NCI-H2107 treated with DMSO at 0.1 percent for 48 hours (cell line): Measurements from ENCODE around the gene MYO1E.

Source experiments
- DNase-seq: peaks from one replicate; lab custom pipeline; 2025; ENCODE audit not compliant: unreplicated experiment; lab: John Stamatoyannopoulos, UW

MYO1E gene

DNA sequence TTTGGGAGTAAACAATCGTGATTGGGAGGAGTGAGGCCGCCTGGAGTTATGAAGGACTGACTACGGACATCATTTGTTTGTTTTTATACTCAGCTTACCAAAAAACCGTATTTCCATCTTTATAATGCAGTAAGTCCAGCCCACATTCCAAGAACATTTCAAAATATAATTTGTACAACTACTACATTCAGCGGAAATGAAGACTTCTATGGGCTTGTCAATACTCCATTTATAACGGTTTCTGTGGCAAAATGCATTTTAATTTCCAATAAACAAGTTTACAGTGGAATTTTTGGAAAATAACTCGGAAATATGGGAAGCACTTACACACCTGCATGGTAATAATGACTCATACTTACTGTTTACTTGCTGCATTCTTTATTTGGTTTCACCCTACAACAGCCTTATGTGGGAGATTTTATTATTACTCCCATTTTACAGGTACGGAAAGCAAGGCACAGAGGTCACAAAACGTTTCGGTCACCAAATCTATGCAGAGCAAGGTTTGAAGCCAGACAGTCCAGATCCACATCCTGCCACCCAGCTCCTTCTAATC is 103.7 kb downstream of the MYO1E start:
- no peak for DNase-seq

DNA sequence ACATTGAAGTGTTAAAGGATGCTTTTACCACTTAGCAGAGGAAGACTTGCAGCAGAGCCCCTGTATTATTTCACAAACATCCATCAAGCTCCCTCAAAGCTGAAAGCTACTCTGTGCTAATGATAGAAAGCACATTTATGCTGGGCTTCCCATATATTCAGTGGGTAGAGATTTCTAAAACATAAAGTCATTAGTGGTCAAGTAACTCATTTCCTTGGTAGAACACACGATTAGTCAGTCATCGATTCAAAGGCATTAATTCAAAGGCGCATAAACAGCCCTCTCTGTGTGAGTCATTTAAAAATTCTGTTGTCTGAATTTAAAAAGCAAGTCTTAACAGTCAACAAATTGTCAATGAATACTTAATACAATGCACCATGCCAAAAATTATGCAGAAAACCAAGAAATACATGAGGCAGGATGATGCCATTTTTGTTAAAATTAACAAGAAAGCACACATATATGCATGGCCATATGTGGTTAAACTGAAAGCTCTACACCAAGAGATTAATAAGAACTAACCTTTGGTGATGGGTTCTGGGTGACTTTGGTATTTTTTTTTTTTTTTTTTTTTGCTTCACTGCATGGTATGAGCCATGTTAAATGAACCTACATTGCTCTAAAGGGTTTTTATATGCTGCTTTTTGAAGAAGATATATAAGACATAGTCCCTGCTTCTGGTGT is 104.4 kb downstream of the MYO1E start:
- no peak for DNase-seq

DNA sequence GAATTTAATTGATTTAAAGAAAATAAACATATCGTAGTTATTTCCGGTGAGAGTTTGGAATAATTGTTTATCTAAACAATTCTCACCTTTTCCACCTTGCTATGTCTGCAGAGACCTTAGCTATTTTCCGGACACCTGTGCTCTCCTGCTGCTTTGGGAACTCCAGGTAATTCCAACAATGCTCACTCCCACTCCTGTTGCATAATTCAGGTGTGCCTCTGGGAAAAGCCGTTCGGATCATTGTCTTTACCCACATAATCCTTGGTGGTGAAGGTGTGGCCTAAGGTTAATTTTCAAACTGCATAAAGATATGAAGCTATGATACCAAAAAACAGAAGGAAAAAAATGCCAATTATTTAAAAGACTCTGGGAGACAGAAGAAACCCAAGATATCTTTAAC is 106.6 kb downstream of the MYO1E start:
- no peak for DNase-seq

DNA sequence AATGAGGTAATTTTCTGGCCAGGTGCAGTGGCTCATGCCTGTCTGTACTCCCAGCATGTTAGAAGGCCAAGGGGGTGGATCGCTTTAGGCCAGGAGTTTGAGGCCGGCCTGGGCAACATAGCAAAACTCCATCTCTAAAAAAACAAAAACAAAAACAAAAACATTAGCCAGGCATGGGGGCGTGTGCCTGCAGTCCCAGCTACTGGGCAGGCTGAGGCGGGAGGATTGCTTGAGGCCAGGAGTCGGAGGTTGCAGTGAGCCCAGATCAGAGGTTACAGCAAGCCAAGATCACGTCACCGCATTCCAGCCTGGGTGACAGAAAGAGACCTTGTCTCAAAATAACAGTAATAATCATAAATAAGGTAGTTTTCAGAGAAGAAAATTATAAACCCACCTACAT is 110.4 kb downstream of the MYO1E start:
- DNase-seq, result no peak

DNA sequence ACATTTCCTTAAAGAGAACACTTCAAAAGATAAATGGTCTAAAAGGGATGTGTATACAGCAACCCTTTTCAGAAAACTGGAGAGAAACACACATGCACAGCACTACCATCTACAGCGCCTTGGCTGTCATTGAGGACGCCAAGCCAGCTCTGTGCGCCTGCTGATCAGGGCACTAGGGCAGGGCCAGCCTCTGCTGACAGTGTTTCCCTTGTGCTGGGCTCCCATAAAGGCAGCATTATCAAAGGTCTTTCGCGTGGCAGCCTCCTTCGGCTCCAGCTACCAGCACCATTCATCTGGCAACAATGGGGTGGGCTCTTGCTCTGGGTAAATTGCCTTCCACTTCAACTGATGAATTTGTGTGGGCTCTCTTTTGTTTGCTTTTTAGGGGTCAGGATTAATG is 112.6 kb downstream of the MYO1E start:
- DNase-seq, result no peak

DNA sequence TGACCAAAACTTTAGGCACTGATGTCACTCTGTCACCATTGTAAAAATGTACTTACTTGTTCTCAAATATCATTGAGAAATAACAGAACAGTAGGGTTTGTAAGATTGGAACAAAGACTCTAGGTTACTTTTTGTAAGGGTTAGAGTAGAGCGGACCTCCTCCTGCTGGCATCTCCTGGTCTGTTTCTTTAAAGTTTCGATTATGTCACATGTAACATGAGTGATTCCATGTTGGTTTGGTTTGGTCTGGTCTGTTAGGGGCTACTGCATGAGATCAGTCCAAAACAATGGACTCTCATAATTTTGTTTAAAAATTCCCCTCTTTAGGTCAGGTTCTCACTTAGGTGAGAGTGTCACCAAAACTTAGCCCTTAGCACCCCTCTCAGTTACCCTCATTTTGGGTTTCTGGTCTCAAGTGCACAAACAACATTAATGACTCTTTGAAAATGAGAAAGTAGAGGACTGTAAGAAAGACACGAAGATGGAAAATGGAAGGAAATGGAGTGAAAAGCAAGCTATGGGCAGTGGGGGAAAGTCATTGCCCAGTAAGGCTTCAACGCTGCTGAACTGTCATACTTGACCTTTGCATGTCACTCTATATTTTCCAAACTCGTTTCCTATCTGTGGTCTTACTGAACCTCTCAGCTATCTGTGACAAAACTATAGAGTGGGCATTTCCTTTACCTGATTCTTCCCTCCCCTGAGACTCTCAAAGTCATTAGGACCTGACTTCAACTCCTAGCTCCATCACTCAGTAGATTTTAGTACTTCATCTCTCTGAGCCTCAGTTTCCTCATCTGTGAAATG is 113.3 kb downstream of the MYO1E start:
- no peak for DNase-seq

DNA sequence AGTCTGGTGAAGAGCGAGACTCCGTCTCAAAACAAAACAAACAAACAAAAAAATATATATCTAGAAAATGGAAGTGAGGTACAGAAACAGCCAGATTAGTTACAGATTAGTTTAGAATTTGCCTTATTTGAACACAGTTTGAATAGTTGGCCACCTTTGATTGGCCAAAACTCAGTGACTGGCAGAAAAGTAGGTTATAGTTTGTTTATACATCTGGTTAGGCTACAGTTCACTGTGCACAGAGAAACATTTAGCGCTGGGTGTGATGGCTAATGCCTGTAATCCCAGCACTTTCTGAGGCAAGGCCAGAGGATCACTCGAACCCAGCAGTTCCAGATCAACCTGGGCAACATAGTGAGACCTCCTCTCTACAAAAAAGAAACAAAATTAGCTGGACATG is 114.4 kb downstream of the MYO1E start:
- no peak for DNase-seq

DNA sequence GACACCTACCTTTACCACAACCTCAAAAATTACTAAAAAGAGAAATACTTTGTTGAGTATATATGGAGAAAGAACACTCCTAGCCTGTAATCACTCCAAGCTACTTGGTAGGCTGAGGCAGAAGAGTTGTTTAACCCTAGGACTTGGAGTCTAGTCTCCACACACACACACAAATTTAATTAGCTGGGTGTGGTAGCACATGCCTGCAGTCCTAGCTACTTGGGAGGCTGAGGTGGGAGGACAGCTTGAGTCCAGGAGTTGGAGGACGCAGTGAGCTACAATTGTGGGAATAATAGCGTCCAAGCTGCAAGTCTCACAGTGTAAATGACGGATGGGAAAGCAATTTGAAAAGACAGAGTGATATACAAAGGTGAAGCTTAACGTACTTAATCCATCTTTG is 115.5 kb downstream of the MYO1E start:
- DNase-seq, result no peak

DNA sequence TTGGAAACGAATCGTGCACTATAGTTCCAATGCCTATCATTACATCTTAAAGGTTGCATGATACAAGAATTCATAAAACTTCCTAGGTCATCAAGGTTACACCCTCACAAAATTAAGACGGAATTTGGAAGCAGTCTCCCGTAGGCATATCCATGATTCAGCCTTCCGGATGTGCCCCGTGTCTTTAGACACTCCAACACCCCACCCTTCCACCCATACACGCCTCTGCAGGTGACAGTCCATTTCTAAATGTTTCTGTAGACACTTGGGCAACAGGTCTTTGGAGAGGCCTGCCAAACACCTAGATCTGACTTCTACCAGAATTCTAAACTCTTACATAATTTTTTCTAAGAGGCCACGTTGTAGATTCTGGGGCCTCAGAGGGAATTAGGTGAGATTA is 116.2 kb downstream of the MYO1E start:
- no peak for DNase-seq

DNA sequence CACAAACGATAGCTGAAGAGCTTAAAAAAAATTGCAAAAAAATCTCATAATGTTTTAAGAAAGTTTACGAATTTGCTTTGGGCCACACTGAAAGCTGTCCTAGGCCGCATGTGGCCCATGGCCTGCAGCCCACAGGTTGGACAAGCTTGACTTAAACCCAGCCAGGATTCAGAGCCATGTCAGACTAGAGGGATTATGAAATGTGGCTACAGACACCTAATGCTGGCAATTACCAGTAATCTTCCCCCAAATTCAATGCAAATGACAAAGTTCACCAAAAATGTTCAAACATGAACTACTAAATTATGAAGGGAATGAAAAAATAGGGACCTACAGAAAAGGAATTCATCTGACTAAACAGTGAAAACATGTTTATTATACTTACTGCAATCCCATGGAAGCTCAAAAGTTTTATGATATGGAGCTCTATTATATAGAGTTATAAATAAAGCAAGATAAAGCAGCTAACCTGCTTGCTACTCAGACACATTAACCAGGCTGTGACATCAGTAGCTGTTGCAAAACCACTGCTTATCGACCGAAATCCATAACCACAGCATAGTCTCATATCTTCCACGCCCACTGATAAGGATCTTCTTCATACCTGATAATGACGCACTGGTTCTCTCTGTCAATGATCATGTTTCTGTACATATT is 116.9 kb downstream of the MYO1E start:
- no peak for DNase-seq

DNA sequence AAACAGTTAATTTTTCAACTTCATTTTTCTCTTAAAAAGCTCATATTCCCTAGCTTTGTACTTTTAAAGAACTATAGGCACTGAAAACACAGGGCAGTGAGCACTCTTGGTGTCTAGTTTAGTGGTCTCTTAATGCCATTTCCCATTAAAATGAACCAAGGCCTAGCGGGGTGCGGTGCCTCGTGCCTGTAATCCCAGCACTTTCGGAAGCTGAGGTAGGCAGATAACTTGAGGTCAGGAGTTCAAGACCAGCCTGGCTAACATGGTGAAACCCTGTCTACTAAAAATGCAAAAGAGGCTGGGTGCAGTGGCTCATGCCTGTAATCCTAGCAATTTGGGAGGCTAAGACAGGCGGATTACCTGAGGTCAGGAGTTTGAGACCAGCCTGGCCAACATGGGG is 120.5 kb downstream of the MYO1E start:
- no peak for DNase-seq

DNA sequence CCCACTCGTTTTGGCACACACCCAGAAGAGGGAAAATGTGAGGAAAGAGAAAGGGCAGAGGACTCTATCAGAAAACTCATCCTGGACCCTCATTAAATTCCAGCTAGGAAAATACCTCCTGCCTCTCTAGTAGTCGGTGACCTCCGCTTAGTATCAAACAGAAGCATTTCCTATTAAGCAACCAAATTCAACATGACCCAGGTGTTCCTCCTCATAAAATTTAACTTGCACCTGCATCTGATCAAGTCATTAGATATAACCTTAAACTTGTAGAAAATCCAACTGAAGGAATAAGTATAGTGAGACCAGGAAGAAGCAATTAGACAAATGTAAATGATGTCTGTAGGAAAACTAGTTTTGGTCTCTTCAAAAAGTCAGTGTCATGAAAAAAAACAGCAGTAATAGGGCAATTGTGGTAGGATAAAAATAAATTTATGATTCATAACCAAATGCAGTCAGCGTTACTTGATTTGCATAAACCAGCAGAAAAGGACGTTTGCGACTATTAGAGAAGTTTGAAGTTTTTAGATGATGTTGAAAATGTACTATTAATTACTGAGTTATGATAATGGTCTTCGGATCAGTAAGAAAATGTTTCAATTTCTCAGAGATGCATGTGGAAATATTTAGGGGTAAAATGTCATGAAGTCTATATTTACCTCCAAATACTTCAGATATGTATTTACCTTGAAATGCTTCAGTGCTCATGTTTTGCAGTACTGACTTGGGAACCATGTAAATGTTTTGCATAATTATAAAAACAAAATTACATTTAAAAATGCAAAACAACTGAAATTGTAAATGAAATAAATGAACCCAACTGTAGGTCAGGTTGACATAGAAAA is 121.4 kb downstream of the MYO1E start:
- DNase-seq, result no peak

DNA sequence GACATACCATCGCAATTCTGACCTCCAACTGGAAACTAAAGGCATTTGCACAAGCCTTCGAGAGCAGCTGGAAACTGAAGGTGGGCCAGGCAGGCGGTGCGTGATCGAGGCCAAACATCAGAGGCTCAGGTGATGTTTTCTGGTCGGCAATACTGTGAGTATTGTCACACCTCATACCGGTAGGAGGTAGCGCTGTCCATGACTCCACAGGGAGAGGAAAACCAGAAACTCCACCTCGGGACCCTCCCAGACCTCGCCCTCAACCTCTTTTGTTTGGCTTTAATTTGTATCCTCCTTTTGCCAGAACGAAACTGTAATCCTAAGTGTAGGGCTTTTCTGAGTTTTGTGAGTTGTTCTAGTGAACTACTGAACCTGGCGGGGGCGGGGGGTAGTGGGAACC is 122.4 kb downstream of the MYO1E start:
- DNase-seq, result no peak

DNA sequence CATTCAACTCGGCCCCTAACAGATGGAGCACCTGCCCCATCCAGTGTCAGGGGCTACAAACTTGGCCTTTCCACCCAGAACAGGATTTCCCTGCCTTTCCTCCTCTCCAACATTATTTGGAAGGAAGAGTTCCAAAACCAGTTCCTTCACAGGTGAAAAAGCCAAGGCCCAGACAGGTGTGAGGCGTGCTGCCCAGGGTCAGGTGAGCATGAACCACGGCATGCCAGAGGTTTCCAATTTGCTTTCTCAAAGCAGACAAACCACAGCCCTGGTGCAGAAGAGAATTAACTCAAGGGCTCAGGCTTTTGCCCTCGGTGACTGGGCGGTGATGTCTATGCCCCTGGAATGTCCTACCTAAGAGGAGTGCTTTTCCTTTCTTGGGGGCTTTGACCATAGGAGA is 122.9 kb downstream of the MYO1E start:
- no peak for DNase-seq

DNA sequence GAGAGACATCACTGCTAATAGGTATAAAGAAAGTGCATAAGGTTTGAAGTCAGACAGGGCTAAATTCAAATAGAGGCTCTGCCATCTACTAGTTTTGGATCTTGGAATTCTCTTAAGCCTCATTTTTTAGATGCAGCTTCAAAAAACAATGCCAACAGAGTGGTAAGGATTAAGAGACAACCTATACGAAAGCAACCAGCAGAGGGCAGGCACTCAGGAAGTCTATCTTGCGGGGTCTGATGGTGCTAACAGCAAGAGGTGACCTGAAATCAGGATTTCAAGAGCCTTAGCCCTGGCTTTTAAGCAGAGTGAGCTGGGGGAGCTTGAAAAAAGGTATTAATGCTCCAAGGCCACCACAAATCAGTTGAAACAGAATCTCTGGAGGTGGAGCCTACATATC is 125.3 kb downstream of the MYO1E start:
- DNase-seq, result peak; percentile 22

DNA sequence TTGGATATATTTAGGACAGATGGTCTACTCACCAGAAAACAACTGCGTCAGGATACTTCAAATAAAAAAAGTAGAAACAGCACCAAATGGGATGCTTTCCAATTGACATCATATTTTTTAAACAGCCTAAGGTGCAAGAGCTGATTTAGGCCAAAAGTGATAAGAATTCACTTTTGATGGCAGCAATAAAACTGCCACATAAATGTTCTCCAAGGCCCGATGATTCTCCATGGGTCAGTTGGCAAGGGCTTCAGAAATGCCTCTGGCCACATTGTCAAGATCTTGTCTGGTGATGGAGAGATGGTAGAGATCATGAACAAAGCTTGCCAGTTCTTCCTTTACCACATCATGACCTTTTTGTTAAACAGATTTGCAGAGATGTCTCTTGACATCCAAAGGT is 127.1 kb downstream of the MYO1E start:
- no peak for DNase-seq

DNA sequence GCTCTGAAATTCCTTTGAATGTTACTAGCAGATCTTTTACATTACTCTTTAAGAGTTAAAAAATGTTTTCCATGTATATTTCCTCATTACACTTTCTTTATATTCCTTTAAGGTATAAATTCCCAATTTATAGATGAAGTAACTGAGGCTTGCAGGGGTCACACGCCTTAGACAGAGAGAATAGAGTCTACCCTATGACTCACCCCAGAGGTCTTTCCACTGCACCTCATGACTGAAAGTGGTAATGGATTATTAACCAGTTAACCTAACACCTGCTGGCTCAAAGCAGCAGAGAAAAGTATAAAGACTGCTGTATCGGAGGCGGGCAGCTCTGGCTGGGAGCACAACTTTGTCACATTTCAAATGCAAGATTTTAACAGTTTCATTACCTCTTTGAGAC is 128.3 kb downstream of the MYO1E start:
- DNase-seq, result no peak

DNA sequence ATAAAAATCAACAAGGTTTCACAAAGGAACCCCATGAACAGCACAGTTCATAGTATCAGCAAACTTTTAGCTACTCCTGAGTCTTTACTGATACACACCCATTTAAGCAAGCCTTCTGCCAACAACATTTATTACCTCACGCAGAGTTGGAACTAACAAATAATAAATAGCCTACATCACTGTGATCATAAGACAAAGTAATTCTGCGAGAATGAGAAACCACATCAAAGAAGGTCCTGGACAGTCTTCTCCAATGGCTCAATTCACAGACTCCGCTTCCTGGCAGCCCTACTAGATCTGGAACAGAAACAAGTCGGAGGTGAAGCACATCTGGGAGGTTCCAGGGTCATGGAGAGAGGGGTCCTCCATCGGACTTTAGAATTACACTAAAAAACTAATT is 129.0 kb downstream of the MYO1E start:
- DNase-seq, result no peak

DNA sequence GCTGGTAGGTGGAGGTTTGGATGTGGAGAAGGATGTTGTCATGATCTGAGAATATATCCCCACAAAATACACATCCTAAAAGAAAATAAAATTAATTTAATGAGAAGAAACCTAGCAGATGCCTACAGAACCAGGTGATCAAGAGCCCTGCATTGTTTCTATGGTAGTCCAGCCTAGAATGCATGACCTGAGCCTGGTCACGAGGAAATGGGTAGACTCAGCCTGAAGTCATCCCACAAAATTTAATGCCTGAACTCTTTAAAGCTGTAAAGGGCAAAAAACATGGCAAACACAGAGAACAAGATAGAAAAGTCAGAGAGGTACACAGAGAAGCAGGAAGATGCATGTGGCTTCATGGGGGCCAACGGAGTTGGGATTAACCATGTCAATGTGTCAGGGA is 130.0 kb downstream of the MYO1E start:
- DNase-seq, result no peak

DNA sequence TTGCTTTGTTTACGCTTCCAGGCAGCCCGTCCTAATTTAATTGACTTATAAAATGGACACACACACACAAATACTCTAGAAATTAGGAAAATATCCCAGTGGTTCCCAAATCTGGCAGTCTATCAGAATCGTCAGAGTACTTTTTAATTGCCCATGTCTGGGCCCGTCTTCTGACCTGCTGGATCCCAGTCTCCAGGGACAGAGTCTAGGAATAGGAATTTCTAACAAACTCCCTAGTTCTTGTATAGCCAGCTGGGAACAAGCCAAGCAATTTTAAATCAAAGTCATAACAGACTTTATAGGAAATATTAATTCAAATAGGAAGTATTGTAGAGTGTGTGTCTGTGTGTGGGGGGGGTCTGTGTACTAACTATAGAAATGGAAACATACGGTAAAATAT is 132.6 kb downstream of the MYO1E start:
- no peak for DNase-seq

DNA sequence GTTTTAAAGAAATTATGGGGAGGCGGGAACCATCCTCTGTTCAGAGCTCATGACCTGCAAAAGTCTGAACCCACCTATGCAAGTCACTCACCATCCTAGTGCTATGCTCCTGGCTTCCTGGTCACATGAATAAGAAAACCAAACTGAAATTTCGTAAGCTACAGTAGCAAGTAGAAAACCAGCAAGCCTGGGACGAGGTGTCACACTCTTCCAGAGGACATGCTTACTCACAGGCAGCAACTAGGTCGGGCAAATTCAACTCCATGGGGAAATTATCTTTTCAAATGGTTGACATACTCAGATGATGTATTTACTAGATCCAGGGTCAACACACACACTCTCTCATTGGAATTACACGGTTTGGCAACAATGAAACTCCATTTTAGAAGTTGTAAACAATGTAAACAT is 134.7 kb downstream of the MYO1E start:
- DNase-seq, result no peak
